GM04503 (cell line): ENCODE measurements around the gene CD82.
"Not testable (repeated sequence)": the region's sequence is repeated elsewhere in the genome, so short reads cannot be mapped to it uniquely, and the experiment has no call there.

Experiments used
- DNase-seq: peaks from one replicate; pipeline ENCODE4 v3.0.0-alpha.2; 2012; ENCODE audit warnings: low read depth

CD82 gene

DNA sequence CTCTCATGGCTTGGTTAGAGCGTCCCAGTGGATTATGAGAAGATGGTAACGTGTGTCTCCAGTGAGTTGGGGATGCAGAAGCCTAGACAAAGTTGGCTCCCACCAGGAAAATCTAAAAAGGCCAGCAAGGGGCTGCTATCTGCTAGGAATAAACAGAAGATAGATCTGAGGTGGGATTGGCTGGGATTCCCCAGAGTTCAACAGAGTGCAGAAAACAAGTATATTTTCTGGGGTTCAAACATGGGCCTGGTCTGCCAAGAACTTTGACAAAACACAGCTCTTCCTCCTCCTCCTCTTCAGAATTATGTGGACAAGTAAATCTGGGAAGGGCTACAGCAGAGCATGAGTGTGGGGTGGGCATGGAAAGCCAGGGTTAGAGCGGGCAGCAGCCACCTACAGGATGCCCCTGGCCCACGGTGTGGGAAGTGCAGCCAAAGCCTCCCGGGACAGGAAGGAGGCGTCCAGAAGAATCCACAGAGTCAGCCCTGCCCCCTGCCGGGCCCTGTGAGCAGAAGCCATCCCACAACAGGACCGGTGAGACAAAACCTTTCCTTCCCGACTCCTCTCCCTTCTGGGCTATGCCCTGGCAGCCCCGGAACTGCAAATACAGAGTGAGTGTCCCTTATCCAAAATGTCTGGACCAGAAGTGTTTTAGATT lies 67.1 kb downstream of the CD82 start:
- DNase-seq, result no peak

DNA sequence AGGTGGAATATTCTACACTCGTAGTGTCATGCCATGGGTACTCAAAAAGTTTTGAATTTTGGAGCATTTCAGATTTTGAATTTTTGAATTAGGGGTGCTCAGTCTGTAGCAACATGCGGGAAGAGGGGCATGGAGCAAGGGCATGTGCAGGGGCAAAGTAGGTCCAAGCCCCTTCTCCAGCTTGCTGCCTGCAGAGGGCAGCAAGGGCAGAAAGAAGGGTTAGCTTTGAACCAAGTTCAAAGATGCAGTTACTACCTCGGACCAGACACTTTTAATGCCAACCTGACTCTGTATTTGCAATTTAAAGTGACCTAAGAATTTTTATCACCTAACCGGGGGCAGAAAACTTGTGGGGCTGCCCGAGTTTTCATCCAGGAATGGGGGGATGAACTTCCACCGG lies 68.2 kb downstream of the CD82 start:
- no peak for DNase-seq

DNA sequence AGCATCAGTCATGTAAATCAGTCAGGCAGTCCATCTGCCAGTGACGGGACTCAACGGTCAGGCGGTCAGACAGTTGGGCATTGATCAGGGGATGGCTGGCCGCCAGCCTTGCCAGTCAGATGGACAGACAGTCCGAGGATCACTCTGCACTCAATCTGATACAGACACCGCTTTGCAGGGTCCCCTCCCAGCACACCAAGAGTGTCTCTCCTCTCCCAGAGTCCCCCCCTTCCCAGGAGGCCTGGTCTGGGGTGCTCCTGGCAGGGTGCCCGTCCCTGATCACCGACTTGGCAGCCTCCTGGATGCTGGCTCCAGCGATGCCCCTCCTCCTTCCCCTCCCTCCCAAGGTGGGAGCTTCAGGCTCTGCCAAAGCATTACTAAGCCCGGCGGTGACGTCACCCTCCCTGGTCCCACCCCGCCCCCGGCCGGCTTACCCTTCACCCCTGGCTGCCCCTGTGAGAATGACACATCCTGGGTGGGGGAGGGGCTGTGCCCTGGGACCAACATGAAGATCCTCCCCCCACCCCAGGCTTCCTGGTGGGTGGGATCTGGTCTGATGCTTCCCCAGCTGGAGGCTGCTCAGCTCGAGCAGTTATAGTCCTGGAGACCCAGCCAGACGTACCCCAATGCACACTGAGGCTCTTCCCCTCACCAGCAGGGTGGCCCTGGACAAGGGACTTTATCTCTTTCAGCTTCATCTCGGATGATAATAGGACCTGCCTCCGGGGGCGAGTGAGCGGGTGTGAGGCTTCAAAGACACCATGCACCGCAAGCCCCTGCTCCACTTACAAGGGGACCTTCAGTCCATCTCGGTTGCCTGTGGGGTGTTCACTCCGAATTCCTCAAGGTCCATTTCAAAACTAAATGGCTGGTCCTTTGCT lies 69.2 kb downstream of the CD82 start:
- no peak for DNase-seq

DNA sequence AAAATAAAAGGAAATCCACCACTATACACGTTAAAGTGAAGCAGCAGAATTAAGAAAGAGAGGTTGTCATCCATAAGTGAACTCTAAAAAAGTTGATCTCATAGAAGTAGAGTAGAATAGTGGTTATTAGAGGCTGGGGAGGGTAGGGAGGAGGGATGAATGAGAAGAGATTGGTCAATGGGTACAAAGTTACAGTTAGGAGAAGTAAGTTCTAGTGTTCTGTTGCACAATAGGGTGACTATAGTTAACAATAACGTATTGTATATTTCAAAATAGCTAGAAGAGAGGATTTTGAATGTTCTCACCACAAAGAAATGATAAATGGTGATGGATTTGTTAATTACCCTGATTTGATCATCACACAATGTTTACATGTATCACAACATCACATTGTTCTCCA lies 72.0 kb downstream of the CD82 start:
- no peak for DNase-seq

DNA sequence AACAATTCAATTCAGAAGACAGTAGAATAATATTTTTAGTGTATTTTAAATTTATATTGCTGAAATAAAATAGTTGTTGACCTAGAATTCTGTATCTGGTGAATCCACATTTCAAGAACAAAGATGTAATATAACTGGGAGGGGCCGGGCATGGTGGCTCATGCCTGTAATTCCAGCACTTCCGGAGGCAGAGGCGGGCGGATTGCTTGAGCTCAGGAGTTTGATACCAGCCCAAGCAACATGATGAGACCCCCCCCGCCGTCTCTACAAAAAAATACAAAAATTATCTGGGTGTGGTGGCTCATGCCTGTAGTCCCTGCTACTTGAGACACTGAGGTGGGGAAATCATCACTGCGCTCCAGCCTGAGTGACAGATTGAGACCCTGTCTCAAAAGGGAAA lies 72.6 kb downstream of the CD82 start:
- DNase-seq, result no peak

DNA sequence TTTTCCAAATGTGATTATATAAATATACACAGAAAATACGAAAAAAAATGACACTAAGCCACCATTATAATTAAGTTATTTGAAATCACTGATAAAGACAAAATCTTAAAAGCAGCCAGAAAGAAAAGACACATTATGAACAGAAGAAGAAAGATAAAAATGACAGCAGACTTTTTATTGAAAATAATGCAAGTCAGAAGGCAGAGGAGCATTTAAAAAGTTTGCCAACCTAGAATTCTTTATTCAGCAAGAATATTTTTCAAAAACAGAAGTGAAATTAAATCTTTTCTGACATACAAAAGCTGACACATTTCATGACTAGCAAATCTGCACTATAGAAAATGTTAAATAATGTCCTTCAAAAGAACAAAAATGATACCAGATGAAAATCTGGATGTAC lies 77.8 kb downstream of the CD82 start:
- no peak for DNase-seq

DNA sequence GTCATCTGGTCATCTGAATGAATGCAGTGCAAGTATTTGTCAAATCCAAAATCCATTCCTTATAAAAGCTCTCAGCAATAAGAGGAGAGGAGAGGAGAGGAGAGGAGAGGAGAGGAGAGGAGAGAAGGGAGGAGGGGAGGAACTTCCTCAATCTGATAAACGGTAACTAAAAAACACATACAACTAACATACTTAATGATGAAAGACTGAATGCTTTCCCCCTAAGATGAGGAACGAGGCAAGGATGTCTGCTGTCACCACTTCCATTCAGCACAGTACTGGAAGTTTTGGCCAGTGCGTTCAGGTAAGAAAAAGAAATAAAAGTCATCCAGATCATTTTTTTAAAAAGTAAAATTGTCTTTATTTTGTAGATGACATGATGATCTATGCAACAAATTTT lies 80.4 kb downstream of the CD82 start:
- no peak for DNase-seq

DNA sequence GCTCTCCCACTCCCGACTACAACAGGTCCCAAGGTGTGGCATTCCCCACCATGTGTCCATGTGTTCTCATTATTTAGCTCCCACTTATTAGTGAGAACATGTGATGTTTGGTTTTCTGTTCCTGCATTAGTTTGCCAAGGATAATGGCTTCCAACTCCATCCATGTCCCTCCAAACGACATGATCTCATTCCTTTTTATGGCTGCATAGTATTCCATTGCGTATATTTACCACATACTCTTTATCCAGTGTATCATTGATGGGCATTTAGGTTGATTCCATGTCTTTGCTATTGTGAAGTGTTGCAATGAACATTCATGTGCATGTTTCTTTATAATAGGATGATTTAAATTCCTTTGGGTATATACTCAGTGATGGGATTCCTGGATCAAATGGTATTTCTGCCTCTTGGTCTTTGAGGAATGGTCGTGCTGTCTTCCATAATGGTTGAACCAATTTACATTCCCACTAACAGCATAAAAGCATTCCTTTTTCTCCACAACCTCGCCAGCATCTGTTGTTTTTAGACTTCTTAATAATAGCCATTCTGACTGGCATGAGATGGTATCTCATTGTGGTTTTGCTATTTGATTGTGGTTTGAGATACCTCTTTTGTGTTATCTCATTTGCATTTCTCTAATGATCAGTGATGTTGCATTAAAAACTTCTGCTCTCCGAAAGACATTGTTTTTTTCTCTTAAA lies 81.9 kb downstream of the CD82 start:
- not testable (repeated sequence) for DNase-seq

DNA sequence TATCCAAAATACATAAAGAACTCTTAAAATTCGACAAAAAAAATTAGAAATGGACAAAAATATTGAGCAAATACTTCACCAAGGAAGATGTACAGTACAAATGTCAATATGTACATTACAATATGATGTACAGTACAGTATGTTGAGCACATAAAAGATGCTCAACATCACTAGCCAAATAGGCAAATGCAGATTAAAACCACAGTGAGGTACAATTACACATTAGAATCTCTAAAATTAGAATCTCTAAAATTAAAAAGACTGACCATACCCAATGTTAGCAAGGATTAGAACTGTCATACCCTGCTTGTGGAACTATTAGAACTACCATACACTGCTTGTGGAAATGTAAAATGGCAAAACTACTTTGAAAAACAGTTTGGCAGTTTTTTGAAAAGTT lies 82.6 kb downstream of the CD82 start:
- no peak for DNase-seq

DNA sequence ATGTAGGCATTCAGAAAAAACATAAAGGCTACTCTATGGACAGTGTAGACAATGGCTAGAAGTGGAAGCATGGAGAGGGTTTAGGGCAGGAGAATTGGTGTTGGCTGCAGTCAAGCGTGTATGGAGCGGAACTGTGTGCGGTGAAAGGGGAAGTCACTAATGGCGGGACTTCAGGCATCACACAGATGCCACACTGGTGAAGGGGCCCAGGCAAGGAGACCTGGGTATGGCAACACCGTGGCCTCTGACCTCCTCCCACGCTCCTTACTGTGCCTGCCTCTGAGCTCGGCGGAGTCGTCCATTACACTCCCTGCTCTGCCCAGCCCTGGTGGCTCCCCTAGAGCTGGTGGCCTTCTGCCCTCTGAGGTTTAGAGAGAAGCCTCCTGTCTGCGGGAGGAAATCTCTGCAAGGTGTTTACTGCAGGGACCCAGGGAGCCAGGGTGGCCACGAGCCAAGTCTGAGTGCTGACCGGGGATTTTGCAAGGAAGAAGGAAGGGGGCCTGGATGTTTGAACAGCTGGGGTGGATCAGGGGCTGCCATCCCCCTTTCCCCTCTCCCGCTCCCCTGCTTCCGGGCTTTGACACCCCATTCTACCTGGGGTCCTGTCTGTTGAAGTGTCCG lies 86.2 kb downstream of the CD82 start:
- DNase-seq, result no peak

DNA sequence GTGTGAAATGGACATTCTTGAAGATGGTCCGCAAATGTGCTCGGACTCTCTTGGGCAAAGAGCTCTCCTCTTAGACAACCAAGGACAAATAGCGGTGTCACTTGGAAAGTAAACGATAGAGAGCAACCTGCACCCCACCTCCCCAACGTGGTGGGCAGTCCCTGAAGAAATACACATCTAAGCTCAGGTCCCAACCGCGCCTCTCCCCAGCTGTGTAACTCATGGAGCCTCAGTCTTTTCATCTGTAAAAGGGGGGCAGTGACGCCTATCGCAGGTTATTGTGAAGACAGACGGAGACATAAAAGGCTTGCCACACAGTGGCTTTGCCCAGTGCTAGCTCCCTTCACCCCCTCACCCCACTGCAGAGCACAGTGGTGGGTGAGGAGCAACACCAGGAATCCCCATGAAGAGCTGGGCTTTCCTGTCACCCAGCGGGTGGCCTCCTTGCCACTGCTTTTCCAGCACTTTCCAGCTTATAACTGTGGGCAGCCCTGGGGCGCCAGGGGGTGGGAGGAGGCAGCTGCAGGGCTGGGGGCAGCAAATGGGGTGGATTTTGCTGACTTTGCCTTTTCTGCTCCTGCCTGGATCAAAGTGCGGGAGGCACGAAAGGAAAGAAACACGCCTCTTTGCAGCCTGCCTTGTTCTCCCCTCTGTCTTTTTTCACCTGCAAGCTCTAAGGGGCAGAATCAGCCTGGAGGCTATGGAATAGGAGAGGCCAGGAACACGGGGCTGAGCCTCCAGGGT lies 87.6 kb downstream of the CD82 start:
- no peak for DNase-seq

DNA sequence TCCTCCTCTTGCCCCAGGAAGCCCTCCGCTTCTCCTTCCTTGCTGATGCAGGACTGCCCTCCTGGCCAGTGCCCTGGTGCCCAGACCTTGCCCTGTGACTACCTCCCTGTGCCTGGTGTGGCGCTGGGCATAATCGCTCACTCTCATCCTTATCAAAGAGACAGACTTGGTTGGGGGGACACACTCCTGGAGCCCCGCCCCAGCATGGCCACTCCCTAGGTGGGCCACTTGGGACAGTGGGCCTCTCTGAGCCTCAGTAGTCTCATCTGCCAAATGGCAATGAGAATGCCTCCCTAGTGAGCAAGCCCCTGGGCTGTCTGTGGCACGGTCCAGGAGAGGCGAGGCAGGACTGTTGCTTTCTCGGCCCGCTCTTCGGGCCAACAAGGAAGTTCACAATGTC lies 88.6 kb downstream of the CD82 start:
- no peak for DNase-seq

DNA sequence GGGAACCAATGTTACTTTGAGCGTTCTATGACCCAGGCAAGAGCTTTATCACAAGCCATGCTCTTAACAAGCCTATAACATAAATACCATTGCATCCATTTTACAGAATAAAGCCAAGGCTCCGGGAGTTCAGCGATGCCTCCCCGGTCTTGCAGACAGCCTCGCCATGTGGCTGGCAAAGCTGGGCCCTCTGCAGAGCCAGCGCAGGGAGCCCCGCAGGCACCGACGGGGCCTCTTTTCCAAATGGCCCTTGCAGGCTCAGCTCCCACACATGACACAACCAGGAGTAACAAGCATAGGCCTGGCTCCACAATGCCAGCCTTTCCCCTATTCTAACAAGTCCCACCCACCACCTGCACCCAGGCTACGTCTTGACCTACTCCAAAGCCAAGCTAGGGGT lies 89.1 kb downstream of the CD82 start:
- DNase-seq, result no peak

DNA sequence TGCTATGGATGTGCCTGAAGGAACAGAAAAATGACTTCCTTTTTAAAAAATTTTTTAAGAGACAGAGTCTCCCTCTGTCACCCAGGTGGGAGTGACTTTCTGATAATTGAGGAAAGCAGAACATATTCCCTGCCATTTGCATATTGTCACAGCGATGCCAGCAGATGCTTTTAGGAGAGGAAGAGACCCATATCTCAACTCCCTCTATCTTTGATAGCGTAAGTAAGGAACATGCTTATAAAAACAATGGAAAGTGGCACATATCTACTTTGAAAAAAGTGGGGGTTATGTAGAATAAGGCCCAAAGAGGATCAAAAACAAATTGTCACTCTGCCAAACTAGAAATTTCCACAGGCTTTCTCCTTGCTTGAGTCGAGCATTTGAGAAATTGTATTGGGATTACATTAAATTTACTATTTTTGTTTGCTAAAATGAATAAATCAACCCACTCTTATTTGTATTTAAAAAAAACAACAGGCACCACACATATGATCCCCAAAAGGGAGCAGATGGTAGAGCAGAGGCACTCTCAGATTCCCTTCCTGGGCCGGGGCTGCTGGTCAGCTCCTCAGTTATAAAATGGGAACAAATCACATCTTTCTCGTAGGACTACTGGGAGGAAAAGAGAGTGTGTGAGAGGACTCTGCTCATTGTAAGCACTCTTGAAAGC lies 92.5 kb downstream of the CD82 start:
- DNase-seq, result no peak

DNA sequence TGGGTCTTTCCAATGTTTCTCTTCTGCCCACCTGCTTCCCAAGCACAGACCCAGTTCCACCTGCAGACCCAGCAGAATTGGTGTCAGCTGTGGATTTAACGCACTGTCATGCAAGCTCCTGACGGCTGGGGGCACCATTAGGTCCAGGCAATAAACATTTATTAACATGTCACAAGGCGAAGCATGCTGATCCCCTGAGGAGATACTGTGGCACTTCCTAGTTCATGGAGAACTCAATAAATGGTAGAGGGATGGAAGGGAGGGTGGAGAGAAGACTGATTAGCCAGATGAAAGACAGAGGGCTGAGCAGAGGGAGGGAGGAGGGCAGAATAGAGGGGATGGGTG lies 93.0 kb downstream of the CD82 start:
- no peak for DNase-seq

DNA sequence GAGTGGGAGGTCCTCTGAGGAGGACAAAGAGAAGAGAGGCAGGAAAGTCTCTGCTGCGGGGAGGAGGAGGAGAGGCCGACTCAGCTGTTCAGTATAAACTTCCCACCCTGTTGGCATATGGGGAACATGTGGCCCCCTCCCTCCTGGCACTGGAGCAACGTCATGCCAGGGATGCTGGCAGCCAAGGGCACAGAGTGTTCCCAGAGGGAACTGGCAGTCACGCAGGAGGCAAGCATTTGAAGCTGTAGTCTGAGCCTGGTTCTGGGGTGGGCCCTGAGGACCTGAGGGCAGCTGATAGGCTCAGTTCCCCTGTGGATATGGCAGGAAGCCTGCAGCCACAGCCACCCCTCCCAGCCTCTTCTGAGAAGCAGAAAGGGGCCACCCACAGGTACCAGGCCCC lies 94.2 kb downstream of the CD82 start:
- DNase-seq, result no peak

DNA sequence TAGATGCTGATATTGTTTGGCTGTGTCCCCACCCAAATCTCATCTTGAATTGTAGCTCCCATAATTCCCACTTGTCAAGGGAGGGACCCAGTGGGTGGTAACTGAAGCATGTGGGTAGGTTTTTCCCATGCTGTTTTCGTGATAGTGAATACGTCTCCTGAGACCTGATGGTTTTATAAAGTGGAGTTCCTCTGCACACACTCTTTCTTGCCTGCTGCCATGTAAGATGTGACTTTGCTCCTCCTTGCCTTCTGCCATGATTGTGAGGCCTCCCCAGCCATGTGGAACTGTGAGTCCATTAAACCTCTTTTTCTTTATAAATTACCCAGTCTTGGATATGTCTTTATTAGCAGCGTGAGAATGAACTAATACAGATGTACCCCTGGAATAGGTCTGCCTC lies 95.1 kb downstream of the CD82 start:
- DNase-seq, result not testable (repeated sequence)

DNA sequence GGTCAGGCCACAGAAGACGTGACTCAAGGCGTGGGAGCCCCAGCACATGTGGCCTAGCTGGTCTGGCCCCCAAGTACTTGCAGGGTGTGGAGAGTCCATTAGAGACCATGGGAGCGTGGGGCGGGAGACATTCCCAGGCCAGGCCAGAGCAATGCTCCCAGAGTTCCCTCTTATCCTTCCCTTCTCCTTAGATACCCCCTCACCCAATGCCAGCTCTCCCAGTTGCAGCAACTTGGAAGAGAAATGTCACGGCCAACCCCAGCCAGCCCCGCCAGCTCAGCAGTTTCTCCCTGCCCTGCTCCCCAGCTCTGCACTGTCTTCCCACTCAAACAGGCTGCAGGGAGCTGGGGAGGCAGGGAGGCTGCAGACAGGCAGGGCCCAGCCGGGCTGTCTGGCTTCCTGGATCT lies 95.9 kb downstream of the CD82 start:
- no peak for DNase-seq
